ENCODE results near the gene COL19A1.

DNA sequence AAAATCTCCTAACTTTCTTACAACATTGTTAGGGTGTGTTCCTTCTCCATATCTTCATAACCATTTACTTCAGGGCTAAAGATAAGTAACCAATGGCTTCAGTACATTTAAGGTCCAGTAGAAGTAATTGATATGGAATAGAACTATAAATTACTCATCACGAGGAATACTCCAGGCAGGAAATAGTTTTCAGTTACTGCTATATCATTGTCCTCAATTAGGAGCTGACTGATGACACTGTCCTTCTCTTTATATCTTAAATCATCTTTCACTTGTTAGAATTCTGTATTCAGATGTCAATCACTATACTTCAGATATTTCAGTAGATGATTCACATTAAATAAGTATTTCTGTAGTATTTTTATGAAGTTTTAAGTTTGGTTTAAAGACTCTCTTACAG is 88.4 kb downstream of the COL19A1 start:
- TF ChIP-seq, protein P1, sequence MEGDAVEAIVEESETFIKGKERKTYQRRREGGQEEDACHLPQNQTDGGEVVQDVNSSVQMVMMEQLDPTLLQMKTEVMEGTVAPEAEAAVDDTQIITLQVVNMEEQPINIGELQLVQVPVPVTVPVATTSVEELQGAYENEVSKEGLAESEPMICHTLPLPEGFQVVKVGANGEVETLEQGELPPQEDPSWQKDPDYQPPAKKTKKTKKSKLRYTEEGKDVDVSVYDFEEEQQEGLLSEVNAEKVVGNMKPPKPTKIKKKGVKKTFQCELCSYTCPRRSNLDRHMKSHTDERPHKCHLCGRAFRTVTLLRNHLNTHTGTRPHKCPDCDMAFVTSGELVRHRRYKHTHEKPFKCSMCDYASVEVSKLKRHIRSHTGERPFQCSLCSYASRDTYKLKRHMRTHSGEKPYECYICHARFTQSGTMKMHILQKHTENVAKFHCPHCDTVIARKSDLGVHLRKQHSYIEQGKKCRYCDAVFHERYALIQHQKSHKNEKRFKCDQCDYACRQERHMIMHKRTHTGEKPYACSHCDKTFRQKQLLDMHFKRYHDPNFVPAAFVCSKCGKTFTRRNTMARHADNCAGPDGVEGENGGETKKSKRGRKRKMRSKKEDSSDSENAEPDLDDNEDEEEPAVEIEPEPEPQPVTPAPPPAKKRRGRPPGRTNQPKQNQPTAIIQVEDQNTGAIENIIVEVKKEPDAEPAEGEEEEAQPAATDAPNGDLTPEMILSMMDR (IDR thresholded peaks at IDR 0.05; ENCODE audit: insufficient read depth, low read length, poor library complexity, severe bottlenecking): no peak
- TF ChIP-seq EZH2phosphoT487 (conservative IDR thresholded peaks at IDR 0.05; ENCODE audit: low read length): no peak

All from SU-DHL-6 (cell line).